Fibroblast of mammary gland (primary cell): ENCODE results near the gene PRXL2A.

Experiments used
- DNase-seq: peaks from one replicate; pipeline ENCODE4 v3.0.0-alpha.2; 2010; ENCODE audit warnings: low read depth
- H3K4me3 ChIP-seq: 2 replicates; pipeline ENCODE4 v1.5.1; 2011; ENCODE audit warnings: low read depth, mild to moderate bottlenecking, low read length, moderate library complexity; ENCODE audit not compliant: control insufficient read depth
- TF ChIP-seq, protein P1 (sequence below): conservative IDR thresholded peaks from 2 replicates; pipeline ENCODE4 v1.5.1; 2011; ENCODE audit warnings: low read depth, low read length, inconsistent platforms; ENCODE audit not compliant: control insufficient read depth, insufficient read depth

The PRXL2A gene

GRCh38 chr10:80459047-80459865, 50.9 kb downstream of the PRXL2A start:
- TF ChIP-seq, protein P1, sequence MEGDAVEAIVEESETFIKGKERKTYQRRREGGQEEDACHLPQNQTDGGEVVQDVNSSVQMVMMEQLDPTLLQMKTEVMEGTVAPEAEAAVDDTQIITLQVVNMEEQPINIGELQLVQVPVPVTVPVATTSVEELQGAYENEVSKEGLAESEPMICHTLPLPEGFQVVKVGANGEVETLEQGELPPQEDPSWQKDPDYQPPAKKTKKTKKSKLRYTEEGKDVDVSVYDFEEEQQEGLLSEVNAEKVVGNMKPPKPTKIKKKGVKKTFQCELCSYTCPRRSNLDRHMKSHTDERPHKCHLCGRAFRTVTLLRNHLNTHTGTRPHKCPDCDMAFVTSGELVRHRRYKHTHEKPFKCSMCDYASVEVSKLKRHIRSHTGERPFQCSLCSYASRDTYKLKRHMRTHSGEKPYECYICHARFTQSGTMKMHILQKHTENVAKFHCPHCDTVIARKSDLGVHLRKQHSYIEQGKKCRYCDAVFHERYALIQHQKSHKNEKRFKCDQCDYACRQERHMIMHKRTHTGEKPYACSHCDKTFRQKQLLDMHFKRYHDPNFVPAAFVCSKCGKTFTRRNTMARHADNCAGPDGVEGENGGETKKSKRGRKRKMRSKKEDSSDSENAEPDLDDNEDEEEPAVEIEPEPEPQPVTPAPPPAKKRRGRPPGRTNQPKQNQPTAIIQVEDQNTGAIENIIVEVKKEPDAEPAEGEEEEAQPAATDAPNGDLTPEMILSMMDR, result no peak
- H3K4me3 ChIP-seq, result no peak overlapping the region

DNA sequence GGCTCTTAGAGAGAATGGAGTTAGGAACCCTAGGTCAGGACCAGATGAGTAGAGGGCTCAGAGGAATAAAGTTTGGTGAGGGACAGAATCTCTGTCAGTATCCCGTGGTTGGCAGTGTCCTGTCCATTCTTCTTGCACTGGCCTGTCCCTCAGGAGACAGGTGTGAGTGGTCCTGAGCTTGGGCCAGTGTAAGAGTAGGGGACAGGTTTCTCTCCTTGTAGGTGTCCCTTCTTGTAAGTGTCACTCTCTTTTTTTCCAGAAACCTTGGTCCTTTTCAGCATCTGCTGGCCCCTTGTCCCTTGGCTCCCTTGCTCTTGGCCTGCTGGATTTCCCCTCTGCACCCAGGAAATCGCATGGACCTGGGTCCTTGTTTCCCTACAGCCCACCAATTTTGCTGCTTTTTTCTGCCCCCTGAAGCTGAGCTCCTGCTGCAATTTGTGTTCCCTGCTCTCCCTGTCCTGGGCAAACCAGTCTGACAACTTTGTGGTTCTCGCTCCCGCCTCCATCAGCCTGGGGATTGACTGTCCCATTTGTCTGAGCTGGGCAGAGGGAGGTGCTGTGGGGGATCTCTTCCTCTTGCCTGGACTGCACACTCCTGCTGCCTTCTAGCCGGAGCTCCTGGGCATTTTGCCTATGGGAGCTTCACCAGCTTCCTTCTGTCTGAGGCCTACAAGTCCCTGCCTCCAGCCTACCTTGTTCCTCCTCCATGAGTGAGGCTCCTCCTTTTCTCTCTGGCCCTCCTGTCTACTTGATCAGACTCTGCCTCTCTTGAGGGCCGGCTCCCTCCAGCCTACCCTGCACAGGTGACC, 52.3 kb downstream of the PRXL2A start:
- peak; percentile 43 for DNase-seq
- H3K4me3 ChIP-seq, result no peak overlapping the region
- TF ChIP-seq, protein P1, result no peak

More at GRCh38 chr10:80459047-80459865, 50.9 kb downstream of the PRXL2A start:
- peak; percentile 89 for DNase-seq

DNA sequence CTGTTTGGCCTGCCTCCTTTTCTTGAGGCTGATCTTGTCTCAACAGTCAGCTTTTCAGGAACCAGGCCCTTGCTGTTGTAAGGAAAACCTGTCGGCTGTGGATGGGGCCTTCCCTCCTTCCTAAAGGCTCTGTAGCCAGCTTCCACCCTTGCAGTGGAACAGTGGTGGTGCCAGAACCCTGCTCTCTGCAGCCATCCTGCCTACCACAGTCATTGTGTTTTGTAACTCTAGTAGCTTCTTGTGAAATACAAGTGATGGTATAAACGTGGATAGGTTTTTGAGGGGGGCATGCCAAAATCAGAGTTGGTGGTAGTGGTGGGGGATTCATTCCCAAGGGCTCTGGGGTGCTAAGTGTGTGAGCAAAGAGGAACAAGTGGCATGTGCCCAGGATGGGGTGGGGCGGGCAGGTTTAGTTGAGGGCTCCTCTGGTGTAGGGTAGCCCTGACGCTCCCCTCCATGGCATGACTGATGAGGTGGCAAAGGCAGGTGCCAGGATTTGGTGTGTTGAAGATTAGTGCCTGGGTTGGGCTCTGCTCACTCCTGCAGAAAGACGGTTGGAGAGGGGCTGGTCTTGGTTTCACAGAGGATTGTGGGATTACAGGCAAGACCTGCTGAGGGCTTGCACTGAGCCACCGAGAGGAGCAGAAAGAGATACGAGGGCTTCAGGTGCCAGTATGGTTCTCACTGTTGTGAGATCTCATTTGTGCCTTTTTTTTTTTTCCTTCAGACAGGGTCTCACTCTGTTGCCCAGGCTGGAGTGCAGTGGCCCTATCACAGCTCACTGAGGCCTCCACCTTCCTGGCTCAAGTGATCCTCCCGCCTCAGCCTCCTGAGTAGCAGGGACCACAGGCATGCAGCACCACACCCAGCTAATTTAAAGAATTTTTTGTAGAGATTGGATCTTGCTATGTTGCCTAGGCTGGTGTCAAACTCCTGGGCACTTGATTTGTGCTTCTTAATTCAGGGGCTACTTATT, 53.1 kb downstream of the PRXL2A start:
- no peak overlapping the region for H3K4me3 ChIP-seq
- TF ChIP-seq, protein P1, result no peak
- peak; percentile 53 for DNase-seq

- TF ChIP-seq, protein P1, result no peak
- peak; percentile 65 for DNase-seq
- H3K4me3 ChIP-seq, result no peak overlapping the region
Measured at GRCh38 chr10:80462299-80462980, 54.1 kb downstream of the PRXL2A start.

- H3K4me3 ChIP-seq, result no peak overlapping the region
Measured at GRCh38 chr10:80462981-80463741, 54.8 kb downstream of the PRXL2A start.

More at GRCh38 chr10:80462981-80463741, 54.8 kb downstream of the PRXL2A start:
- TF ChIP-seq, protein P1, result no peak
- DNase-seq, result peak; percentile 74
